ENCODE measurements around the gene ATF1.

DNA sequence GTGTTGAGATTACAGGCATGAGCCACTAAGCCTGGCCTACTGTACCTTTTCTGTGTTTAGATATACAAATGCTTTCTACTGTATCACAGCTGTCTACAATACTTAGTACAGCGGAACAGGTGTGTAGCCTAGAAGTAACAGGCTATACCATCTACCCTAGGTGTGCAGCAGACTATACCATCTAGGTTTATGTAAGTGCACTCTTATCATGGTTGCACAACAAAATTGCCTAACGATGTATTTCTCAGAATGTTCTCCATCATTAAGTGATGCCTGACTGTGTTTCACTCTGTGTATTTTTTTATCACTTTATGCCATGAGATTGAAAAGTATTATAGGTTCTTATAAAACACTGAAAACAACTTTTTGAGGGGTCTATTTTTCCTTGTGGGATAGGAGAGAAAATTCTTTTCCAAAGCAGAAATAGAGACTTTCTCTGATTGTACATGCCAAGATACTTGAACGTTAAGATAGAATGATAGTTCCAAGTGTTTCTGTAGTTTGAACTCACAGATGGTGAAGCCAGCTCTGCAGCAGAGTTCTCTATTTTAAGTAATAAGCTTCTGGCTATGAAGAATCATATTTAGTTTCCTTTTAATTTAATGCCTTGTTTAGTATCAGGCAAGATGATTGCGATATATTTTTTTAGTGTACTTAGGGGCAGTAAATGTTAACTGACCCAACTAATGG is 95.9 kb downstream of the ATF1 start:
- TF ChIP-seq, protein P1, sequence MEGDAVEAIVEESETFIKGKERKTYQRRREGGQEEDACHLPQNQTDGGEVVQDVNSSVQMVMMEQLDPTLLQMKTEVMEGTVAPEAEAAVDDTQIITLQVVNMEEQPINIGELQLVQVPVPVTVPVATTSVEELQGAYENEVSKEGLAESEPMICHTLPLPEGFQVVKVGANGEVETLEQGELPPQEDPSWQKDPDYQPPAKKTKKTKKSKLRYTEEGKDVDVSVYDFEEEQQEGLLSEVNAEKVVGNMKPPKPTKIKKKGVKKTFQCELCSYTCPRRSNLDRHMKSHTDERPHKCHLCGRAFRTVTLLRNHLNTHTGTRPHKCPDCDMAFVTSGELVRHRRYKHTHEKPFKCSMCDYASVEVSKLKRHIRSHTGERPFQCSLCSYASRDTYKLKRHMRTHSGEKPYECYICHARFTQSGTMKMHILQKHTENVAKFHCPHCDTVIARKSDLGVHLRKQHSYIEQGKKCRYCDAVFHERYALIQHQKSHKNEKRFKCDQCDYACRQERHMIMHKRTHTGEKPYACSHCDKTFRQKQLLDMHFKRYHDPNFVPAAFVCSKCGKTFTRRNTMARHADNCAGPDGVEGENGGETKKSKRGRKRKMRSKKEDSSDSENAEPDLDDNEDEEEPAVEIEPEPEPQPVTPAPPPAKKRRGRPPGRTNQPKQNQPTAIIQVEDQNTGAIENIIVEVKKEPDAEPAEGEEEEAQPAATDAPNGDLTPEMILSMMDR (IDR thresholded peaks at IDR 0.05), result no peak
- no peak for TF ChIP-seq EZH2phosphoT487 (IDR thresholded peaks at IDR 0.05)

Measured in neural progenitor cell (in vitro differentiated cells).